Thyroid gland (tissue), 4 donors: Measurements from ENCODE around the gene ACYP2. TPM values are rescaled to one million over a fixed set of nuclear protein-coding genes. Genes with fewer than 3 reads are reported as not detected.
"Not testable (repeated sequence)": the region's sequence is repeated elsewhere in the genome, so short reads cannot be mapped to it uniquely, and the experiment has no call there.

Experiments used
- DNase-seq, 2 donors: peaks; one replicate each; pipeline ENCODE4 v3.0.0-alpha.2; 2019
- H3K27ac ChIP-seq, 3 donors: fragments of 200-600 bp; sonication (generic); 1 replicate in 2 of 3; 2 replicates in 1 of 3; pipeline ENCODE4 v1.5.1; 2016 to 2019; ENCODE audit warnings: mild to moderate bottlenecking in 1 of 3, moderate library complexity in 1 of 3
- H3K27me3 ChIP-seq: fragments of 200-600 bp; sonication (generic); one replicate; pipeline ENCODE4 v1.5.1; 2019
- H3K36me3 ChIP-seq, 2 donors: fragments of 200-600 bp; sonication (generic); one replicate each; pipeline ENCODE4 v1.5.1; 2016 to 2019
- H3K4me1 ChIP-seq, 2 donors: fragments of 200-600 bp; sonication (generic); one replicate each; pipeline ENCODE4 v1.5.1; 2017 to 2019
- H3K4me3 ChIP-seq, 3 donors: fragments of 200-600 bp; sonication (generic); replicated peaks in 1 of 3; 1 replicate in 2 of 3; 2 replicates in 1 of 3; pipeline ENCODE4 v1.5.1; 2016; ENCODE audit warnings: mild to moderate bottlenecking in 1 of 3
- H3K9me3 ChIP-seq: fragments of 200-600 bp; sonication (generic); one replicate; pipeline ENCODE4 v1.5.1; 2017
- POLR2A ChIP-seq, 2 donors: fragments of 450-650 bp; IDR thresholded peaks; one replicate each; pipeline ENCODE4 v1.6.1; 2017; ENCODE audit warnings: antibody characterized with exemption in 2 of 2, mild to moderate bottlenecking in 2 of 2, moderate library complexity in 1 of 2
- WGBS, 2 donors: methylation state at CpG; one replicate each; pipeline ENCODE4 v1.1.5; 2017; 5-methylcytosine and 5-hydroxymethylcytosine counted together
- intact Hi-C: fragments of 100-400 bp; cut with DNase I; formaldehyde crosslinking; loops from one replicate; pipeline ENCODE4 v1.15.1; 2023
- total RNA-seq, 4 donors: library from RNA; depleted of rRNA; stranded (reverse); fragments of >200 nt; gene quantifications; one replicate each; pipeline ENCODE4 v1.2.3, GENCODE V29; 2016
- TF ChIP-seq, protein P1 (sequence below), 6 experiments: fragments of 200-600 bp in 3 of 6; fragments of 450-650 bp in 3 of 6; sonication (generic) in 3 of 6; IDR thresholded peaks; one replicate each; pipeline ENCODE4 v1.5.1; 2016 to 2019; ENCODE audit warnings: antibody characterized with exemption in 6 of 6, mild to moderate bottlenecking in 2 of 6, inconsistent platforms in 1 of 6, moderate library complexity in 1 of 6

Gene ACYP2
- total RNA-seq, 4 donors from 2014 or later = 14.1 to 29.2 (median 26.2) TPM

DNA sequence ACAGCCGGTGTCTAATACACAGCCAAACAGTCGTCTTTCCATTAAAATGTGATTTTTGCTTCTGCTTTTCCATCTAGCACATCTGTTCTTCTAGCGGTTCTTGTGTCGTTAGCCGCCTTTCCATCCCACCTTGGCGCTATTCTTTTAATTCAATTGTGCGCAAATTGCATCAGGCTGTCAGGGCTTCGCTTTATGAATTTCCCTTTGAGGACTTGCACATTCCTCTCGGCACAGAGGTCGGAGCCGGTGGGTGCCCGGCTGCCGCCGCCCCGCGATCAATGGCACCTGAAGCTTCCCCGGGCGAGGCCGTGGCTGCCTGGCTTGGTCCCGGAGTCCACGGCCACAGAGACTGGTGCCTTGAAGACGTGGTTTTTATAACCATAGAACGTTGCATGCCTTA, 174.5 kb downstream of the ACYP2 start:
- H3K27me3 ChIP-seq = no peaks in the 10 kb centered on the region
- no peak for DNase-seq
- H3K9me3 ChIP-seq = no peaks in the 10 kb centered on the region
- WGBS, 2 donors = 72 to 75% methylated on average over 23 of the region's 23 CpGs
- intact Hi-C loops = no loop called here
- no peak overlapping the region for H3K27ac ChIP-seq
- H3K4me3 ChIP-seq = no peak overlapping the region
- TF ChIP-seq POLR2A (IDR thresholded peaks at IDR 0.05) = no peak
- TF ChIP-seq, protein P1, sequence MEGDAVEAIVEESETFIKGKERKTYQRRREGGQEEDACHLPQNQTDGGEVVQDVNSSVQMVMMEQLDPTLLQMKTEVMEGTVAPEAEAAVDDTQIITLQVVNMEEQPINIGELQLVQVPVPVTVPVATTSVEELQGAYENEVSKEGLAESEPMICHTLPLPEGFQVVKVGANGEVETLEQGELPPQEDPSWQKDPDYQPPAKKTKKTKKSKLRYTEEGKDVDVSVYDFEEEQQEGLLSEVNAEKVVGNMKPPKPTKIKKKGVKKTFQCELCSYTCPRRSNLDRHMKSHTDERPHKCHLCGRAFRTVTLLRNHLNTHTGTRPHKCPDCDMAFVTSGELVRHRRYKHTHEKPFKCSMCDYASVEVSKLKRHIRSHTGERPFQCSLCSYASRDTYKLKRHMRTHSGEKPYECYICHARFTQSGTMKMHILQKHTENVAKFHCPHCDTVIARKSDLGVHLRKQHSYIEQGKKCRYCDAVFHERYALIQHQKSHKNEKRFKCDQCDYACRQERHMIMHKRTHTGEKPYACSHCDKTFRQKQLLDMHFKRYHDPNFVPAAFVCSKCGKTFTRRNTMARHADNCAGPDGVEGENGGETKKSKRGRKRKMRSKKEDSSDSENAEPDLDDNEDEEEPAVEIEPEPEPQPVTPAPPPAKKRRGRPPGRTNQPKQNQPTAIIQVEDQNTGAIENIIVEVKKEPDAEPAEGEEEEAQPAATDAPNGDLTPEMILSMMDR (IDR thresholded peaks at IDR 0.05) = no peak
- peaks cover 6 to 13% of the 10 kb centered on the region in 2 donors for H3K4me1 ChIP-seq
- no peaks in the 10 kb centered on the region for H3K36me3 ChIP-seq

DNA sequence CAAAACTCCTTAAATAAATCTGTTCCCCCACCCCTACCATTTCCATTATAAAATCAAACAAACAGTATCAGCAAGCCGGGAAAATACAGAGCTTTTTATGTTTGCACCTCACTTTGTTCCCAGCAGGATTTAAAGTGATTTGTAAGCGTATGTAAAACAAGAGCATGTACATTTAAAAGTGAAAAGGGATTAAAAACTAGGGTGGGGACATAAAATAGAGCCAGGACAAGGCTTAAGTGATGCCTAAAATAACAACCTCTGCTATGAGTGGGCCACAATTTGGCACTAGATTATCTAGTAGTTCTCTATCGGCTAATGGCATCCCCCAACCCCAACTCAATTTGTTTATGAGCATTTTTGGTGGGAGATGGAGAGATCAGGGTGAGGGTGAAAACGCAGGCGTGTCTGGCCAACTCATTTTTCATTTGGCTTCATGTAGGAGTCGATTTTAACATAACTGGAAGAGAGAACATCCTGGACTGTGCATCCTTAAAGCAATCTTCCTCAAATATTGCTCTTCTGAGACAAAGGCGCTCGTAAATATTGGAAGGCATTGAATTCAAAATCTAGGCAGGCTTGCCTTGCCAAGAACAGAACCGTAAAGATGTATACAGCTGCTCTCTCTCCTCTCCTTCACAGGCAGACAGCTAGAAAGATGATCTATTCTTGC, 175.1 kb downstream of the ACYP2 start:
- Histone ChIP-seq H3K9me3 (no peaks in the 10 kb centered on the region), H3K4me3 (no peak overlapping the region), H3K4me1 (peaks cover 8 to 13% of the 10 kb centered on the region in 2 donors), H3K27me3 (no peaks in the 10 kb centered on the region), H3K36me3 (no peaks in the 10 kb centered on the region), H3K27ac (no peak overlapping the region)
- 67 to 72% methylated on average over 9 of the region's 9 CpGs for WGBS, 2 donors
- intact Hi-C loops = no loop called here
- TF ChIP-seq, protein P1 (IDR thresholded peaks at IDR 0.05) = no peak
- no peak for TF ChIP-seq POLR2A (IDR thresholded peaks at IDR 0.05)
- no peak for DNase-seq

DNA sequence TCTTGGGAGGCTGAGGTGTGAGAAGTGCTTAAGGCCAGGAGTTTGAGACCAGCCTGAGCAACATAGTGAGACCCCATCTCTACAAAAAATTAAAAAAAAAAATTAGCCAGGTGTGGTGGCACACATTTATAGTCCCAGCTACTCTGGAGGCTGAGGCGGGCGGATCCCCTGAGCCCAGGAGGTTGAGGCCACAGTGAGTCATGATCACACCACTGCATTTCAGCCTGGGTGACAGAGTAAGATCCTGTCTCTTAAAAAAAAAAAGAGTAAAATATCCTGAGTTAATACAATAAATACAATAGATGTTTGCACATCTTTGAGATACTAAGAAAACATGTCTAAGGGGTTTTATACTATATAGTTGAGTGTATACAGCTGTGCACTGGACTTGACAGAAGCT, 179.2 kb downstream of the ACYP2 start:
- WGBS, 2 donors = 97 to 100% methylated on average over 2 of the region's 2 CpGs
- H3K4me3 ChIP-seq, H3K9me3 ChIP-seq, intact Hi-C loops, H3K27me3 ChIP-seq, H3K27ac ChIP-seq, H3K36me3 ChIP-seq, DNase-seq: not testable (repeated sequence)
- H3K4me1 ChIP-seq = peaks cover 12 to 21% of the 10 kb centered on the region in 2 donors

DNA sequence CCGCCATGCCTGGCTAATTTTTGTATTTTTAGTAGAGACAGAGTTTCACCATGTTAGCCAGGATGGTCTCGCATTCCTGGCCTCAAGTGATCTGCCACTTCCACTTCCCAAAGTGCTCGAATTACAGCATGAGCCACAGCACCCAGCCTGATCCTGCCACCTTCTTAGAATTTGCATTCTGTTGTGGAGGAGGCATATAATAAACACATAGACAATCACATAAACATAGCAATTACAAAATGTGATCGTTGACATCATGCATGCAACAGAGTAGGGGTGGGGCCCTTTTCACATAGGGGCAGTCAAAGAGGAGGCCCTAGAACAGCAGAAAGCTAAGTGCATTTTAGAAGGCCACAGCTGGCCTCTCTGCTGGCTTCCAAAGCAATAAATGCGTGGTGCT, 180.5 kb downstream of the ACYP2 start:
- Histone ChIP-seq H3K9me3 (no peaks in the 10 kb centered on the region), H3K36me3 (no peaks in the 10 kb centered on the region), H3K27ac (peak overlapping the region in 1 of 3 donors; percentile 45), H3K4me1 (peaks cover 12 to 21% of the 10 kb centered on the region in 2 donors), H3K4me3 (no peak overlapping the region), H3K27me3 (no peaks in the 10 kb centered on the region)
- WGBS, 2 donors = 46 to 60% methylated on average over 5 of the region's 5 CpGs
- intact Hi-C loops = no loop called here
- DNase-seq = peak; percentile 69 to 73
- TF ChIP-seq, protein P1 (IDR thresholded peaks at IDR 0.05) = no peak
- no peak for TF ChIP-seq POLR2A (IDR thresholded peaks at IDR 0.05)

DNA sequence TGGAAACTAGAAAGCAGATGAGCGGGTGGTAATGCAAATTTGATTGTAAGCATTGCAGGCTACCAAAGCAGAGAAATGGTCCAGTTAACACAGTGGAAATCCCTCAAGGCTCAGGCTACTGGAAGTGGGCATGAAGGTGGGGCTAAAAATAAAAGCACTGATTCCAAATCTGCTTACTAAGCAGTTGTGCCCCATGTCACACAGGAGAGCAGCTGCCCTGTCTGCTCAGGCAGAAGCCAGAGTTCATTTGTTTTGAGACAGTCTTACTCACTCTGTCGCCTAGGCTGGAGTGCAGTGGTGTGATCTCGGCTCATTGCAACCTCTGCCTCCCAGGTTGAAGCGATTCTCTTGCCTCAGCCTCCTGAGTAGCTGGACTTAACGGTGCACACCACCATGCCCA, 183.1 kb downstream of the ACYP2 start:
- peaks cover 12 to 21% of the 10 kb centered on the region in 2 donors for H3K4me1 ChIP-seq
- no peaks in the 10 kb centered on the region for H3K27me3 ChIP-seq
- 87 to 91% methylated on average over 5 of the region's 5 CpGs for WGBS, 2 donors
- intact Hi-C loops = no loop called here
- H3K36me3 ChIP-seq = no peaks in the 10 kb centered on the region
- TF ChIP-seq POLR2A (IDR thresholded peaks at IDR 0.05) = no peak
- TF ChIP-seq, protein P1 (IDR thresholded peaks at IDR 0.05) = no peak
- no peaks in the 10 kb centered on the region for H3K9me3 ChIP-seq
- DNase-seq = peak in 1 of 2 donors; percentile 13
- H3K27ac ChIP-seq = no peak overlapping the region
- H3K4me3 ChIP-seq = no peak overlapping the region
